ENCODE data around the gene WASF2. TPM values are rescaled to one million over a fixed set of nuclear protein-coding genes. Genes with fewer than 3 reads are reported as not detected.

The WASF2 gene
- total RNA-seq, 1 experiment from 2014 or later = 104 TPM

DNA sequence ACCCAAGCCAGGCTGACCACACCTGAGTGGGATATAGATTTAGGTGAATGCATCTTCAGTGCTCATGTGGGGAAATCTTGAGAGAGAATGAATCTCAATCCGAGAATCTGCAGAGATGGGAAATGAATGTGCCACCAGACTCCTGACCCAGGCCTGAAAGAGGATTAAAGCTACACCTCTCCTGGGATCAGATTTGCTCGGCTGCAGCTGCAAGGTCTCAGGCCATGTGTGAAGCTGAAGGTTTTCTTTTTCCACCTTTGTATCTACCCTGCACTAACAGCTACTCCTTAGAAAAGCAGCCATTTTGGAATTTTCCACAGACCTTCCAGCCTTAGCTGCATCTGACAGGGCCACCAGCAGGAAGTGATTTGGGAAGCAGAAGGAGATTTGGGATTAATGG lies 79.3 kb downstream of the WASF2 start (continued):
- no peak for TF ChIP-seq E2F5 (CRISPR knock-in tag; IDR thresholded peaks at IDR 0.05)
- TF ChIP-seq, protein P1, sequence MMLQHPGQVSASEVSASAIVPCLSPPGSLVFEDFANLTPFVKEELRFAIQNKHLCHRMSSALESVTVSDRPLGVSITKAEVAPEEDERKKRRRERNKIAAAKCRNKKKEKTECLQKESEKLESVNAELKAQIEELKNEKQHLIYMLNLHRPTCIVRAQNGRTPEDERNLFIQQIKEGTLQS (CRISPR knock-in tag; conservative IDR thresholded peaks at IDR 0.05) = no peak
- no peak for TF ChIP-seq NR2C2 (CRISPR knock-in tag; IDR thresholded peaks at IDR 0.05)
- TF ChIP-seq, protein P2, sequence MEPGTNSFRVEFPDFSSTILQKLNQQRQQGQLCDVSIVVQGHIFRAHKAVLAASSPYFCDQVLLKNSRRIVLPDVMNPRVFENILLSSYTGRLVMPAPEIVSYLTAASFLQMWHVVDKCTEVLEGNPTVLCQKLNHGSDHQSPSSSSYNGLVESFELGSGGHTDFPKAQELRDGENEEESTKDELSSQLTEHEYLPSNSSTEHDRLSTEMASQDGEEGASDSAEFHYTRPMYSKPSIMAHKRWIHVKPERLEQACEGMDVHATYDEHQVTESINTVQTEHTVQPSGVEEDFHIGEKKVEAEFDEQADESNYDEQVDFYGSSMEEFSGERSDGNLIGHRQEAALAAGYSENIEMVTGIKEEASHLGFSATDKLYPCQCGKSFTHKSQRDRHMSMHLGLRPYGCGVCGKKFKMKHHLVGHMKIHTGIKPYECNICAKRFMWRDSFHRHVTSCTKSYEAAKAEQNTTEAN (CRISPR knock-in tag; IDR thresholded peaks at IDR 0.05) = no peak
- TF ChIP-seq, protein P3, sequence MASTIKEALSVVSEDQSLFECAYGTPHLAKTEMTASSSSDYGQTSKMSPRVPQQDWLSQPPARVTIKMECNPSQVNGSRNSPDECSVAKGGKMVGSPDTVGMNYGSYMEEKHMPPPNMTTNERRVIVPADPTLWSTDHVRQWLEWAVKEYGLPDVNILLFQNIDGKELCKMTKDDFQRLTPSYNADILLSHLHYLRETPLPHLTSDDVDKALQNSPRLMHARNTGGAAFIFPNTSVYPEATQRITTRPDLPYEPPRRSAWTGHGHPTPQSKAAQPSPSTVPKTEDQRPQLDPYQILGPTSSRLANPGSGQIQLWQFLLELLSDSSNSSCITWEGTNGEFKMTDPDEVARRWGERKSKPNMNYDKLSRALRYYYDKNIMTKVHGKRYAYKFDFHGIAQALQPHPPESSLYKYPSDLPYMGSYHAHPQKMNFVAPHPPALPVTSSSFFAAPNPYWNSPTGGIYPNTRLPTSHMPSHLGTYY (CRISPR knock-in tag; IDR thresholded peaks at IDR 0.05) = no peak
- no peak for TF ChIP-seq ZNF532 (CRISPR knock-in tag; IDR thresholded peaks at IDR 0.05; ENCODE audit: borderline replicate concordance)
- TF ChIP-seq, protein P4, sequence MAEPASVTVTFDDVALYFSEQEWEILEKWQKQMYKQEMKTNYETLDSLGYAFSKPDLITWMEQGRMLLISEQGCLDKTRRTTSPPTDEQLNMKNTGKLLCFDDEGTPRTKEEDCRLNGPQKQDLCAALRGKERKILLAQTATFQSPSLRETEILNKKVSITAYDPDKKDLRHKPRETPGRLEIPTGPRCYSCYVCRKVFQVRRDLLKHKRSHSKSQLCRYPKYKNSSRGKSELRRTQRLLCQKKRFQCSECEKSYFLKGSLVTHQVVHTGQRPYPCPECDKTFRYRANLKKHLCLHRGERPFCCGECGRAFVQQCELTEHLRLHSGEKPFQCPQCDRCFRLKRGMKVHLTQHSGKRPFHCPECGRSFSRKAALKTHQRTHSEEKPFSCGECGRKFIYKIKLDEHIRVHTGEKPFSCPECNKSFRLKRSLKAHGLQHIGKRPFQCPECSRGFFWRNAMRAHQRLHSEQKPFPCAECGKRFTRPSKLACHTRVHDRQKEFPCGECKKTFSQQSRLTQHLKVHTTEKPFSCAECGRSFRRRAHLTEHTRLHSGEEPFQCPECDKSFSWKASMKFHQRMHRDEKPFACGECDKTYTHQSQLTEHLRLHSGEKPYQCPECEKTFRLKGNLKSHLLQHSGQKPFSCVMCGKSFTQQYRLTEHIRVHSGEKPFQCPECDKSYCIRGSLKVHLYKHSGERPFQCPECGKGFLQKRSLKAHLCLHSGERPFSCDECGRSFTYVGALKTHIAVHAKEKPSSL (CRISPR knock-in tag; conservative IDR thresholded peaks at IDR 0.05) = no peak
- TF ChIP-seq, protein P5, sequence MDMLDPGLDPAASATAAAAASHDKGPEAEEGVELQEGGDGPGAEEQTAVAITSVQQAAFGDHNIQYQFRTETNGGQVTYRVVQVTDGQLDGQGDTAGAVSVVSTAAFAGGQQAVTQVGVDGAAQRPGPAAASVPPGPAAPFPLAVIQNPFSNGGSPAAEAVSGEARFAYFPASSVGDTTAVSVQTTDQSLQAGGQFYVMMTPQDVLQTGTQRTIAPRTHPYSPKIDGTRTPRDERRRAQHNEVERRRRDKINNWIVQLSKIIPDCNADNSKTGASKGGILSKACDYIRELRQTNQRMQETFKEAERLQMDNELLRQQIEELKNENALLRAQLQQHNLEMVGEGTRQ (CRISPR knock-in tag; IDR thresholded peaks at IDR 0.05) = no peak
- TF ChIP-seq ZNF671 (CRISPR knock-in tag; IDR thresholded peaks at IDR 0.05) = no peak
- TF ChIP-seq ZMAT4 (CRISPR knock-in tag; IDR thresholded peaks at IDR 0.05) = no peak
- no peak for TF ChIP-seq TEAD1 (CRISPR knock-in tag; IDR thresholded peaks at IDR 0.05)

- ChIA-PET CTCF (interaction anchor here (1.7 kb wide), 1 partner anchor 14 kb away, joined by 4 read pairs; no protein-coding TSS in a partner anchor), POLR2A (no interaction called here)
- Mint-ChIP-seq H3K27me3 (ENCODE audit: low read depth) (no peaks in the 10 kb centered on the region), H3K4me3 (no peak overlapping the region), H3K9me3 (no peaks in the 10 kb centered on the region), H3K27ac (no peak overlapping the region), H3K4me1 (peaks cover 24% of the 10 kb centered on the region), H3K36me3 (peaks cover 61% of the 10 kb centered on the region)
- DNase-seq (ENCODE audit: low spot score) = no peak
- no peak for ATAC-seq
- no peak for TF ChIP-seq GRHL2 (CRISPR knock-in tag; IDR thresholded peaks at IDR 0.05; ENCODE audit: insufficient replicate concordance, severe bottlenecking)
- TF ChIP-seq, protein P4 (CRISPR knock-in tag; conservative IDR thresholded peaks at IDR 0.05) = no peak
- TF ChIP-seq GTF2I (CRISPR knock-in tag; conservative IDR thresholded peaks at IDR 0.05) = no peak
- TF ChIP-seq, protein P6, sequence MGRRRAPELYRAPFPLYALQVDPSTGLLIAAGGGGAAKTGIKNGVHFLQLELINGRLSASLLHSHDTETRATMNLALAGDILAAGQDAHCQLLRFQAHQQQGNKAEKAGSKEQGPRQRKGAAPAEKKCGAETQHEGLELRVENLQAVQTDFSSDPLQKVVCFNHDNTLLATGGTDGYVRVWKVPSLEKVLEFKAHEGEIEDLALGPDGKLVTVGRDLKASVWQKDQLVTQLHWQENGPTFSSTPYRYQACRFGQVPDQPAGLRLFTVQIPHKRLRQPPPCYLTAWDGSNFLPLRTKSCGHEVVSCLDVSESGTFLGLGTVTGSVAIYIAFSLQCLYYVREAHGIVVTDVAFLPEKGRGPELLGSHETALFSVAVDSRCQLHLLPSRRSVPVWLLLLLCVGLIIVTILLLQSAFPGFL (CRISPR knock-in tag; IDR thresholded peaks at IDR 0.05; ENCODE audit: borderline replicate concordance) = no peak
- TF ChIP-seq, protein P7, sequence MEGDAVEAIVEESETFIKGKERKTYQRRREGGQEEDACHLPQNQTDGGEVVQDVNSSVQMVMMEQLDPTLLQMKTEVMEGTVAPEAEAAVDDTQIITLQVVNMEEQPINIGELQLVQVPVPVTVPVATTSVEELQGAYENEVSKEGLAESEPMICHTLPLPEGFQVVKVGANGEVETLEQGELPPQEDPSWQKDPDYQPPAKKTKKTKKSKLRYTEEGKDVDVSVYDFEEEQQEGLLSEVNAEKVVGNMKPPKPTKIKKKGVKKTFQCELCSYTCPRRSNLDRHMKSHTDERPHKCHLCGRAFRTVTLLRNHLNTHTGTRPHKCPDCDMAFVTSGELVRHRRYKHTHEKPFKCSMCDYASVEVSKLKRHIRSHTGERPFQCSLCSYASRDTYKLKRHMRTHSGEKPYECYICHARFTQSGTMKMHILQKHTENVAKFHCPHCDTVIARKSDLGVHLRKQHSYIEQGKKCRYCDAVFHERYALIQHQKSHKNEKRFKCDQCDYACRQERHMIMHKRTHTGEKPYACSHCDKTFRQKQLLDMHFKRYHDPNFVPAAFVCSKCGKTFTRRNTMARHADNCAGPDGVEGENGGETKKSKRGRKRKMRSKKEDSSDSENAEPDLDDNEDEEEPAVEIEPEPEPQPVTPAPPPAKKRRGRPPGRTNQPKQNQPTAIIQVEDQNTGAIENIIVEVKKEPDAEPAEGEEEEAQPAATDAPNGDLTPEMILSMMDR (IDR thresholded peaks at IDR 0.05) = no peak
- TF ChIP-seq, protein P8, sequence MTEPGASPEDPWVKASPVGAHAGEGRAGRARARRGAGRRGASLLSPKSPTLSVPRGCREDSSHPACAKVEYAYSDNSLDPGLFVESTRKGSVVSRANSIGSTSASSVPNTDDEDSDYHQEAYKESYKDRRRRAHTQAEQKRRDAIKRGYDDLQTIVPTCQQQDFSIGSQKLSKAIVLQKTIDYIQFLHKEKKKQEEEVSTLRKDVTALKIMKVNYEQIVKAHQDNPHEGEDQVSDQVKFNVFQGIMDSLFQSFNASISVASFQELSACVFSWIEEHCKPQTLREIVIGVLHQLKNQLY (CRISPR knock-in tag; IDR thresholded peaks at IDR 0.05) = no peak
Measured at GRCh38 chr1:27409669-27410068, 80.3 kb downstream of the WASF2 start.

Measured in WTC11 (cell line).